ENCODE data around the gene C2CD4A. TPM values are rescaled to one million over a fixed set of nuclear protein-coding genes. Genes with fewer than 3 reads are reported as not detected.

C2CD4A gene
- total RNA-seq, 1 experiment from 2014 or later: 0.26 TPM

- DNase-seq (ENCODE audit: low spot score): peak; percentile 84
Measured at GRCh38 chr15:62060113-62060895, 6.5 kb upstream of the C2CD4A start, which contains the start of gene VPS13C. VPS13C (minus strand) TSS chr15:62060447; CDS start chr15:62060374, 73 bp downstream.

GRCh38 chr15:62060896-62061280 is 5.9 kb upstream of the C2CD4A start:
- no peak for DNase-seq (ENCODE audit: low spot score)

- DNase-seq (ENCODE audit: low spot score): no peak
Measured at GRCh38 chr15:62063825-62064635, 2.7 kb upstream of the C2CD4A start.

- DNase-seq (ENCODE audit: low spot score): no peak
Measured at GRCh38 chr15:62067448-62068044, 769 bp downstream of the C2CD4A start.

DNA sequence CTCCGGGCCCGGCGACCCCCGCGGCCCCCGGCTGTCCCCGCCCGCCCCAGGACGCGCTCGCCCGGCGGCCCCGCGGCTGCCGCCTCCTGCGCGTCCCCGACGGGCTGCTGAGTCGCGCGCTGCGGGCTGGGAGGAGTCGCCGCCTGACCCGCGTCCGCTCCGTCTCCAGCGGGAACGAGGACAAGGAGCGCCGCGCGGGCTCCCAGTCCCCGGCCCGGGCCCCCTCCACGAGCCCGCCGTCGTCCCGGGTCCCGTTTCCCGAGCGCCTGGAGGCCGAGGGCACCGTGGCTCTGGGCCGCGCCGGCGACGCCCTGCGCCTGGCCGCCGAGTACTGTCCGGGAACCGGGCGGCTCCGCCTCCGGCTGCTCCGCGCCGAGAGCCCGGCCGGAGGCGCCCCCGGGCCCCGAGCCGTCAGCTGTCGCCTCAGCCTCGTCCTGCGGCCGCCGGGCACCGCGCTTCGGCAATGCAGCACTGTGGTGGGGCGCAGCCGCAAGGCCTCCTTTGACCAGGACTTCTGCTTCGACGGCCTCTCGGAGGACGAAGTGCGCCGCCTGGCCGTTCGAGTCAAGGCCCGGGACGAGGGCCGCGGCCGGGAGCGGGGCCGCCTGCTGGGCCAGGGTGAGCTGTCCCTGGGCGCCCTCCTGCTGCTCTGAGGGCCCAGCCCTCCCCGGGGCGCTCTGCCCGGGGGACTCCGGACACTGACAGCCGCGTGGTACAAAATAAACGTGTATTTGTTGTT is 1.5 kb downstream of the C2CD4A start:
- DNase-seq (ENCODE audit: low spot score): peak; percentile 30

DNA sequence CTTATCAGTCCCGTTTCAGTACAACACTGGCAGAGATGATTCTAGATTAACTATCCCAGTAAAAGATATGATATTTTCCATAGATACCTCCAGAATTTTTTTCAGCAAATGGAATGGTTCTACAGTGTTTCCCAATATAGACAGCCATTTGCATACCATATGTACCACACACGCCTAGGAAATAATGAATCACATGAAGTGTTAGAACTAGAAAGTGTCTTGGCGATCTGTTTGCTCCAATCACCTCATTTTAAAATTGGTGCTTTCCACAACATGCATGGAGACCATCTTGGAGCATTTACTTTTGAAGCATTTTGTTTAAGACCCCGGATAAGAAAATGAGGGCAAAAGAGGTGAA is 2.0 kb downstream of the C2CD4A start:
- DNase-seq (ENCODE audit: low spot score): peak; percentile 40

GRCh38 chr15:62069551-62069950 is 2.8 kb downstream of the C2CD4A start:
- DNase-seq (ENCODE audit: low spot score): no peak

GRCh38 chr15:62071711-62072308 is 5.0 kb downstream of the C2CD4A start:
- DNase-seq (ENCODE audit: low spot score): peak; percentile 42

DNA sequence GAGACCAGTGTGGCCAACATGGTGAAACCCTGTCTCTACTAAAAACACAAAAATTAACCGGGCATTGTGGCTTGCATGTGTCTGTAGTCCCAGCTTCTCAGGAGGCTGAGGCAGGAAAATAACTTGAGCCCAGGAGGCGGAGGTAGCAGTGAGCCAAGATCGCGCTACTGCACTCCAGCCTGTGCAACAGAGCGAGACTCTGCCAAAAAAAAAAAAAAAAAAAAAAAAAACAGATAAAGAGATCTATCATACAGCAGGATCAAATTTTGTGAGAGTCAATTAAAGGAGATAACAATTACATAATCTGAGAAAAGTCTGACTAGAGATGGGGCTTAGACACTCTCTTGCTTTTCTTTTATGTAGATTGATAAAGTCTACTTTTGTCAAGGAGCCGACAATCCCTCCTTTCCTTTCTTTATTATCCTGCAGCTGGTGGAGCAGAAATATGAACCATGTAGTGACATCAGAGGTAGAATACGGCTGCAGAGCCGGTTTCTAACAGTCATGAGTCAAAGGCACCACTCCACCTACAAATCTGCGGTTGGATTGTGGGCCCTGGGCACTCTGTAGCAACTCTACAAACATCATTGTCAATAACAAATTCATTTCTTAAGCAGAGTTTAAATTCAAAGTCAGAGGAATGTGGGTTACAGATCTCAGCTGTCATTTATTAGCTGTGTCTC is 9.0 kb downstream of the C2CD4A start:
- DNase-seq (ENCODE audit: low spot score): no peak

DNA sequence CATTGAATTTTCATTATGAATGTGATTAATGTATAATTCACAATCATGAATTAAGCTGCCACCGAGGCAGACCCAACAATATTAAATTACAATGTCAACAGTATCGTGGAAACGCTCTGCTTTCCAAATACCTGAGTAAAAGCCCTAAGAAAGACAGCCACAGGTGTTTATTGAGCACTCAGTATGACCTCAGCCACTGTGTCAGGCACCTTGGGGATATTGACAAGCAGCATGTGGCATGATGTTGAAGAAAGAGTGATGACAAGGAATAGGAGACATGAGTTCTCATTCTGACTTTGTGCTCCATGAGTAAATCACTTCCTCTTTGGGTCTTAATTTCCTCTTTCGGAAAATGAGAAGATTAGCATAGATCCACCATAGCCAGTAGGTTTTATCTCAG is 12.8 kb downstream of the C2CD4A start:
- no peak for DNase-seq (ENCODE audit: low spot score)

DNA sequence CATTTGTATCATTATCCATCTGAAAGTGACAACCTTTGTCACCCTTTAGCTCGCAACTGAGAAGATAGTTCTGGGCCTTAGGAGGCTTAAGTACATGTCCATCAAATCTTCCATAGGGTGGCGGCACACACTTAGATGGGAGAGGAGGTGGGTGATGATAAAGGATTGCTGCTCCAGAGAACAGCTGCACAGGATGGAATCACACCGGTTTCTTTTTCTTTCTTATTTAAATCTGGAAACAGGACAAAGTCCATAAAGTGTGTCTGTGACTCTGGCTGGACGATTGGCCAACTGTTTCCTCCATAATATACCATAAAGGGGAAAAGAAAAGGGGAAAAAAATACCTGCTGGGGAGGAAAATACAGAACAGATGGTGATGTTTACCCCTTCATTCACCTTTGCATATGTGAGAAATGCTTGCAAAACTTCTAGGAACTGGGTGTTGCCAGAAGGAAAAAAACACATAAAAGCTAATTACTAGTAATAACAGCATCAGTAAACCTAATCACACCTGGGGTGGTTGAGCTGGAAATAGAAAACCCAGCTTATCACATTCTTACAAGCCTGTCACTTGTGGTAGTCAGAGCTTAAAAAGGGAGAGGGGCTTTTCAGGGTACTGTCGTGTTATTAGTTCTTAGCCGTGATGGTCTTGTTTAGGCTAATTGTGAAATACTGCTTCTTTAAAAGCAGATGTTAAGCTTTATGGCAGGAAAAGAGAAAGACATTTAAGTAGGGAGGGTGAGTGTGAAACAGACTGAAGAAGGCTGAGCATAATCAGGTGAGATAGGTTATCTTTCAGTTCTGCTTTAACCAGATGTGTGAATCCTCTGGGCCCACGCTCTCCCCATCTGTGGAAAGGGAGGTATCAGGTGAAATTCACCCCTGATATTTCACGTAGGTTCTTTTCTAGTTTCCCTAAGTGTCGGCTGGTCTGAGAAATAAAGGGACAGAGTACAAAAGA is 16.7 kb downstream of the C2CD4A start:
- DNase-seq (ENCODE audit: low spot score): no peak

GRCh38 chr15:62085740-62086139 is 19.0 kb downstream of the C2CD4A start:
- no peak for DNase-seq (ENCODE audit: low spot score)

DNA sequence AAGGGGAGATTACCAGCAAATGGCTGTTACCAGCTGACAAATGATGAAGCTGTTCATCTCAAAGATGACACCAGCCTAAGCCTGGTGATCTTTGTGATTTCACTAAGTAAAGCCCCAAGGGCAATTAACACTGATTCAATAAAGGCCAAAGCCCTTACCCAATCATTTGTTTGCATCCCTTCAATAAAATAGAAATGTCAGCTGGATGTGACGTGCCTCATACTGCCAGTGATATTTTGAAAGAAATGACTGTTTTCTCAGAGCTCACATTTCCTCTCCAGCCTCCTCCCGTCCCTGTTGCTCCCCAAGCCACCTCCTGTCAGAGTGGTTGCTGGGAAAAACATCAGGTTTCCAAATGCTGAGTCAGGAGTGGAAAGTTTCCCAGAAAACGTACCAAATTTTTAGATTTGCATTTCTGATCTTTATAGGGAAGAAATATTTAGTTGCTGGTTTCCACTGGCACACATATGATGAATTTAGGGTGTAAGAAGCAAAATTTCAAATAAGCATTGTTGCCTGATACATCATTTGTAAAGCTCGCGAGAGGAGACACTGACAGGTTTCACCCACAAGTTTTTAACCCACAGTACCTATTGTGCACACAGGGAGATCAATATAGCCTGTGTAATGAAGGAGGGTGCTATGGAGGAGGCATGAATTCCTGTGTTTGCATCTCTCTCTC is 21.0 kb downstream of the C2CD4A start:
- no peak for DNase-seq (ENCODE audit: low spot score)

GRCh38 chr15:62088353-62088693 is 21.5 kb downstream of the C2CD4A start:
- DNase-seq (ENCODE audit: low spot score): no peak

DNA sequence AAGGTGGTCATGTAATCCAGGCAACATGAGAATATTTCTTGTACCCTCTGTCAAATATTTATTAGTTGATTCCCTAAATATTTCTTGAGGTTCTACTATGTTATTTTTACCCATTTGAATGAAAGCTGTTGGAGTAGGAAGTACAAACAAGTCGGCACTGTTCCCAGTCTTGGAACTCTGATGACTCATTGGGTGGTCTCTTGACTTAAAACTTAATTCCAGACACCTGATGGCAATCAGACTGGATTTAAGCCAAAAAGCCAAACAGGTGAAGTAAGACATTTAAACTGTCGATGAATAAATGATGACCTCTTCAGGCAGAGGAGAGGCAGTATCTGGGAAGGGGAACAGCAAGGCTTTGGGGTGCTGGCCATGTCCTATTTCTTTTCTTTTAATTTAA is 22.8 kb downstream of the C2CD4A start:
- no peak for DNase-seq (ENCODE audit: low spot score)

GRCh38 chr15:62090988-62091387 is 24.2 kb downstream of the C2CD4A start:
- DNase-seq (ENCODE audit: low spot score): no peak

DNA sequence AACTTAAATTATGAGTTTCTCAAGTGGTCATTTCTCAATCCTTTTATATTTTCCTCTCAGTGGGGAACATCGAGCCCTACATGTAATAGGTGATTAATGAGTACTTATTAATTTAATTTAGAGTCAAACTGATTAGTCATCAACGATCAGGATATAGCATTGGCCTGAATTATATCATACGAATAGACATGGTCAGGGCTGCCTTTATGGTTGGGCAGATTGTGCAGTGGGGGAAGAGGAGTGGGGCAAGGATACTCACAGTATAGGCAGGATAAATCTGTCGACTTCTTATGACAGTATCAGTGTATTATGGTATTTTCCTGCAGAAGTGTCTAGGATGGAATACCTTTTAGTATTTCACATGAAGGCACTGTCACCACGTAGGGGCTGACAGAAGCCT is 27.0 kb downstream of the C2CD4A start:
- DNase-seq (ENCODE audit: low spot score): no peak

DNA sequence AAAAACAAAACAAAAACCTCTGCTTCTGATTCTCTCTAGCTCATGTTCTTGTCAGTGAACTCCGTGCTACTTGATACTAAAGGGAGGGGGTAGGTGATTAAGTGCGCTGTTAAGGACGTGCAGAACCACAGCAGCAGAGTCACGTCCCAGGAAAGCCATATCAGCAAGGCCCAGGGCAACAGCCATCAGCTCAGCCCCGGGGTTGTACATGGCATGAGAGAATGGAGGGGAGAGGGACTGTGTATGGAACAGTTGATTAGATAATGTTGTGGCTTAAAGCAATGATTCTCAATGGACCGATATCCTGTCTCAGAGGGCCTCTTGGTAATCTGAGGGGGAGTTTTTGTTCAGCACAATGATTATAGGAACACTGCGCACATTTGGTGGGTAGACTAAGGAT is 27.6 kb downstream of the C2CD4A start:
- no peak for DNase-seq (ENCODE audit: low spot score)

- DNase-seq (ENCODE audit: low spot score): peak; percentile 49
Measured at GRCh38 chr15:62099094-62099601, 32.4 kb downstream of the C2CD4A start.
